Liver (tissue), 9 donors: ENCODE measurements around the gene TSPYL6. TPM values are rescaled to one million over a fixed set of nuclear protein-coding genes. Genes with fewer than 3 reads are reported as not detected.

Source experiments
- DNase-seq: peaks from one replicate; pipeline ENCODE4 v3.0.0-alpha.2; 2017; ENCODE audit warnings: low spot score
- H3K27ac ChIP-seq, 2 donors: one replicate each; pipeline ENCODE4 v1.7.0; 2013; ENCODE audit warnings: inconsistent platforms in 2 of 2, low read length in 2 of 2, control low read depth in 1 of 2, low read depth in 1 of 2, mild to moderate bottlenecking in 1 of 2
- H3K27me3 ChIP-seq, 4 donors: one replicate each; pipeline versions ENCODE4 v1.6.1 to v1.7.0; 2013; ENCODE audit warnings: low read length in 3 of 4, inconsistent platforms in 1 of 4, mild to moderate bottlenecking in 1 of 4, moderate library complexity in 1 of 4; ENCODE audit not compliant: control insufficient read depth in 4 of 4, insufficient read depth in 4 of 4
- H3K36me3 ChIP-seq, 4 donors: one replicate each; pipeline versions ENCODE4 v1.6.1 to v1.7.0; 2013; ENCODE audit warnings: low read length in 3 of 4, mild to moderate bottlenecking in 3 of 4, low read depth in 1 of 4, moderate library complexity in 1 of 4; ENCODE audit not compliant: control insufficient read depth in 4 of 4, insufficient read depth in 3 of 4
- H3K4me1 ChIP-seq, 4 donors: one replicate each; pipeline versions ENCODE4 v1.6.1 to v1.7.0; 2013; ENCODE audit warnings: low read length in 3 of 4, mild to moderate bottlenecking in 3 of 4, moderate library complexity in 1 of 4; ENCODE audit not compliant: control insufficient read depth in 4 of 4, insufficient read depth in 4 of 4
- H3K4me3 ChIP-seq, 3 donors: one replicate each; pipeline versions ENCODE4 v1.6.1 to v1.7.0; 2013; ENCODE audit warnings: low read length in 3 of 3, control low read depth in 1 of 3, low read depth in 1 of 3, mild to moderate bottlenecking in 1 of 3
- H3K9ac ChIP-seq, 2 donors: one replicate each; pipeline ENCODE4 v1.7.0; 2013; ENCODE audit warnings: low read length in 2 of 2, mild to moderate bottlenecking in 2 of 2, moderate library complexity in 2 of 2, control low read depth in 1 of 2, low read depth in 1 of 2
- H3K9me3 ChIP-seq, 4 donors: one replicate each; pipeline versions ENCODE4 v1.6.1 to v1.7.0; 2013; ENCODE audit warnings: low read length in 3 of 4; ENCODE audit not compliant: control insufficient read depth in 4 of 4
- EGR1 ChIP-seq, 2 donors: IDR thresholded peaks; 2 replicates each; pipeline ENCODE4 v1.6.1; 2016 to 2018; ENCODE audit warnings: antibody characterized with exemption in 2 of 2, low read depth in 2 of 2
- FOXA1 ChIP-seq: IDR thresholded peaks from 2 replicates; pipeline ENCODE4 v1.6.1; 2016; ENCODE audit warnings: antibody characterized with exemption
- GABPA ChIP-seq, 2 donors: IDR thresholded peaks in 1 of 2; conservative IDR thresholded peaks in 1 of 2; 2 replicates each; pipeline ENCODE4 v1.6.1; 2016; ENCODE audit warnings: antibody characterized with exemption in 2 of 2, mild to moderate bottlenecking in 1 of 2, moderate library complexity in 1 of 2
- HNF4A ChIP-seq, 2 donors: conservative IDR thresholded peaks; 2 replicates each; pipeline ENCODE4 v1.6.1; 2016; ENCODE audit warnings: antibody characterized with exemption in 2 of 2, mild to moderate bottlenecking in 2 of 2
- JUND ChIP-seq, 2 donors: IDR thresholded peaks; 2 replicates each; pipeline ENCODE4 v1.6.1; 2016; ENCODE audit warnings: antibody characterized with exemption in 2 of 2
- NR2F2 ChIP-seq: IDR thresholded peaks from 2 replicates; pipeline ENCODE4 v1.6.1; 2016; ENCODE audit warnings: antibody characterized with exemption
- RAD21 ChIP-seq, 2 donors: IDR thresholded peaks; 2 replicates each; pipeline ENCODE4 v1.6.1; 2016; ENCODE audit warnings: antibody characterized with exemption in 2 of 2, mild to moderate bottlenecking in 2 of 2
- RXRA ChIP-seq, 2 donors: IDR thresholded peaks; 2 replicates each; pipeline ENCODE4 v1.6.1; 2017 to 2018; ENCODE audit warnings: antibody characterized with exemption in 2 of 2, mild to moderate bottlenecking in 1 of 2
- SP1 ChIP-seq: IDR thresholded peaks from 2 replicates; pipeline ENCODE4 v1.6.1; 2018; ENCODE audit warnings: antibody characterized with exemption, mild to moderate bottlenecking
- WGBS: extraction: QIAGEN DNeasy Blood & Tissue Kit; methylation state at CpG from one replicate; pipeline ENCODE4 v1.1.7; 2013; 5-methylcytosine and 5-hydroxymethylcytosine counted together
- polyA plus RNA-seq, 2 donors: library from polyadenylated mRNA; stranded (reverse) in 1 of 2; unstranded in 1 of 2; fragments of 200-250 nt in 1 of 2; fragments of >200 nt in 1 of 2; fragmentation: Nextera tagmentation in 1 of 2; extraction: Ambion mirVana in 1 of 2; gene quantifications; one replicate each; pipeline versions ENCODE4 v1.2.1 to v1.2.3, GENCODE V29; 2013 to 2015
- total RNA-seq, 2 donors: library from RNA; depleted of rRNA; stranded (reverse); fragments of >200 nt; gene quantifications; one replicate each; pipeline ENCODE4 v1.2.3, GENCODE V29; 2014
- TF ChIP-seq, protein P1 (sequence below): IDR thresholded peaks from 2 replicates; pipeline ENCODE4 v1.6.1; 2016; ENCODE audit warnings: antibody characterized with exemption
- TF ChIP-seq, protein P2 (sequence below): fragments of 150-350 bp; IDR thresholded peaks from 2 replicates; pipeline ENCODE4 v1.5.1; 2017; ENCODE audit warnings: improper control_type of control experiment, low read depth, low read length; ENCODE audit not compliant: missing input control
- TF ChIP-seq, protein P3 (sequence below): IDR thresholded peaks from 2 replicates; pipeline ENCODE4 v1.6.1; 2016; ENCODE audit warnings: antibody characterized with exemption
- TF ChIP-seq, protein P4 (sequence below): IDR thresholded peaks from 2 replicates; pipeline ENCODE4 v1.6.1; 2016; ENCODE audit warnings: antibody characterized with exemption
- donor health status: healthy.
- donor health status: healthy.
- donor health status: healthy.
- donor health status: healthy.
- donor health status: healthy.

Gene TSPYL6
- total and polyA plus RNA-seq, 4 donors: under 0.01 to 0.04 TPM; not detected in 2

DNA sequence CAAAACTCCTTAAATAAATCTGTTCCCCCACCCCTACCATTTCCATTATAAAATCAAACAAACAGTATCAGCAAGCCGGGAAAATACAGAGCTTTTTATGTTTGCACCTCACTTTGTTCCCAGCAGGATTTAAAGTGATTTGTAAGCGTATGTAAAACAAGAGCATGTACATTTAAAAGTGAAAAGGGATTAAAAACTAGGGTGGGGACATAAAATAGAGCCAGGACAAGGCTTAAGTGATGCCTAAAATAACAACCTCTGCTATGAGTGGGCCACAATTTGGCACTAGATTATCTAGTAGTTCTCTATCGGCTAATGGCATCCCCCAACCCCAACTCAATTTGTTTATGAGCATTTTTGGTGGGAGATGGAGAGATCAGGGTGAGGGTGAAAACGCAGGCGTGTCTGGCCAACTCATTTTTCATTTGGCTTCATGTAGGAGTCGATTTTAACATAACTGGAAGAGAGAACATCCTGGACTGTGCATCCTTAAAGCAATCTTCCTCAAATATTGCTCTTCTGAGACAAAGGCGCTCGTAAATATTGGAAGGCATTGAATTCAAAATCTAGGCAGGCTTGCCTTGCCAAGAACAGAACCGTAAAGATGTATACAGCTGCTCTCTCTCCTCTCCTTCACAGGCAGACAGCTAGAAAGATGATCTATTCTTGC lies 34.5 kb upstream of the TSPYL6 start:
- H3K4me1 ChIP-seq: no peaks in the 10 kb centered on the region
- 86% methylated on average over 9 of the region's 9 CpGs for WGBS
- DNase-seq: no peak
- no peak overlapping the region for H3K9ac ChIP-seq
- H3K9me3 ChIP-seq: no peaks in the 10 kb centered on the region
- H3K27me3 ChIP-seq: no peaks in the 10 kb centered on the region
- H3K27ac ChIP-seq: no peak overlapping the region
- H3K36me3 ChIP-seq: no peaks in the 10 kb centered on the region
- no peak overlapping the region for H3K4me3 ChIP-seq
- TF ChIP-seq NR2F2 (no peak), RAD21 (IDR thresholded peaks at IDR 0.05) (no peak)
- TF ChIP-seq, protein P1, sequence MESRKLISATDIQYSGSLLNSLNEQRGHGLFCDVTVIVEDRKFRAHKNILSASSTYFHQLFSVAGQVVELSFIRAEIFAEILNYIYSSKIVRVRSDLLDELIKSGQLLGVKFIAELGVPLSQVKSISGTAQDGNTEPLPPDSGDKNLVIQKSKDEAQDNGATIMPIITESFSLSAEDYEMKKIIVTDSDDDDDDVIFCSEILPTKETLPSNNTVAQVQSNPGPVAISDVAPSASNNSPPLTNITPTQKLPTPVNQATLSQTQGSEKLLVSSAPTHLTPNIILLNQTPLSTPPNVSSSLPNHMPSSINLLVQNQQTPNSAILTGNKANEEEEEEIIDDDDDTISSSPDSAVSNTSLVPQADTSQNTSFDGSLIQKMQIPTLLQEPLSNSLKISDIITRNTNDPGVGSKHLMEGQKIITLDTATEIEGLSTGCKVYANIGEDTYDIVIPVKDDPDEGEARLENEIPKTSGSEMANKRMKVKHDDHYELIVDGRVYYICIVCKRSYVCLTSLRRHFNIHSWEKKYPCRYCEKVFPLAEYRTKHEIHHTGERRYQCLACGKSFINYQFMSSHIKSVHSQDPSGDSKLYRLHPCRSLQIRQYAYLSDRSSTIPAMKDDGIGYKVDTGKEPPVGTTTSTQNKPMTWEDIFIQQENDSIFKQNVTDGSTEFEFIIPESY: no peak

DNA sequence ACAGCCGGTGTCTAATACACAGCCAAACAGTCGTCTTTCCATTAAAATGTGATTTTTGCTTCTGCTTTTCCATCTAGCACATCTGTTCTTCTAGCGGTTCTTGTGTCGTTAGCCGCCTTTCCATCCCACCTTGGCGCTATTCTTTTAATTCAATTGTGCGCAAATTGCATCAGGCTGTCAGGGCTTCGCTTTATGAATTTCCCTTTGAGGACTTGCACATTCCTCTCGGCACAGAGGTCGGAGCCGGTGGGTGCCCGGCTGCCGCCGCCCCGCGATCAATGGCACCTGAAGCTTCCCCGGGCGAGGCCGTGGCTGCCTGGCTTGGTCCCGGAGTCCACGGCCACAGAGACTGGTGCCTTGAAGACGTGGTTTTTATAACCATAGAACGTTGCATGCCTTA lies 33.9 kb upstream of the TSPYL6 start:
- no peak for DNase-seq
- Histone ChIP-seq H3K4me3 (no peak overlapping the region), H3K27me3 (no peaks in the 10 kb centered on the region), H3K36me3 (no peaks in the 10 kb centered on the region), H3K9ac (no peak overlapping the region), H3K4me1 (no peaks in the 10 kb centered on the region), H3K27ac (no peak overlapping the region), H3K9me3 (no peaks in the 10 kb centered on the region)
- WGBS: 78% methylated on average over 23 of the region's 23 CpGs
- TF ChIP-seq JUND (IDR thresholded peaks at IDR 0.05) (no peak), RXRA (IDR thresholded peaks at IDR 0.05) (no peak), SP1 (no peak), HNF4A (conservative IDR thresholded peaks at IDR 0.05) (no peak), FOXA1 (no peak)
- TF ChIP-seq, protein P2, sequence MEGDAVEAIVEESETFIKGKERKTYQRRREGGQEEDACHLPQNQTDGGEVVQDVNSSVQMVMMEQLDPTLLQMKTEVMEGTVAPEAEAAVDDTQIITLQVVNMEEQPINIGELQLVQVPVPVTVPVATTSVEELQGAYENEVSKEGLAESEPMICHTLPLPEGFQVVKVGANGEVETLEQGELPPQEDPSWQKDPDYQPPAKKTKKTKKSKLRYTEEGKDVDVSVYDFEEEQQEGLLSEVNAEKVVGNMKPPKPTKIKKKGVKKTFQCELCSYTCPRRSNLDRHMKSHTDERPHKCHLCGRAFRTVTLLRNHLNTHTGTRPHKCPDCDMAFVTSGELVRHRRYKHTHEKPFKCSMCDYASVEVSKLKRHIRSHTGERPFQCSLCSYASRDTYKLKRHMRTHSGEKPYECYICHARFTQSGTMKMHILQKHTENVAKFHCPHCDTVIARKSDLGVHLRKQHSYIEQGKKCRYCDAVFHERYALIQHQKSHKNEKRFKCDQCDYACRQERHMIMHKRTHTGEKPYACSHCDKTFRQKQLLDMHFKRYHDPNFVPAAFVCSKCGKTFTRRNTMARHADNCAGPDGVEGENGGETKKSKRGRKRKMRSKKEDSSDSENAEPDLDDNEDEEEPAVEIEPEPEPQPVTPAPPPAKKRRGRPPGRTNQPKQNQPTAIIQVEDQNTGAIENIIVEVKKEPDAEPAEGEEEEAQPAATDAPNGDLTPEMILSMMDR: no peak

DNA sequence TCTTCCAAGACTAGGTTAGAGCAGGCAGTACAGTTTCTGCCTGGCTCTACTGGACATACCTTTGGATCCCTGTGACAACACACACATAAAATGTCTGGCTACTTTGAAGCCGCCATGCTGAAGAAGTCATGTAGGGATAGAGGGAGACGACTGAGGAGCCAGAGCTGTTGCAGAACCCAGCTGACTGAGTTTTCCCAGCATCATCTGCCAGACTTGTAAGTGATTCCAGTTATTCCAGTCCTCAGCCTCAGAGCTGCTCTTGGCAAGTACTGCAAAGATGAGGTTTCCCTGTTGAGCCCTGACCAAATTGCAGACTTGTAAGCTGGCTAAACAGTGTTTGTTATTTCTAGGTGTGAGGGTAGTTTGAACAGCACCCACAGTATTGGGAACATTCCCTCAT lies 31.5 kb upstream of the TSPYL6 start:
- Histone ChIP-seq H3K4me1 (no peaks in the 10 kb centered on the region), H3K9ac (no peak overlapping the region), H3K4me3 (no peak overlapping the region), H3K27ac (no peak overlapping the region), H3K9me3 (no peaks in the 10 kb centered on the region), H3K27me3 (no peaks in the 10 kb centered on the region), H3K36me3 (no peaks in the 10 kb centered on the region)
- TF ChIP-seq, protein P3, sequence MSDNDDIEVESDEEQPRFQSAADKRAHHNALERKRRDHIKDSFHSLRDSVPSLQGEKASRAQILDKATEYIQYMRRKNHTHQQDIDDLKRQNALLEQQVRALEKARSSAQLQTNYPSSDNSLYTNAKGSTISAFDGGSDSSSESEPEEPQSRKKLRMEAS: no peak
- TF ChIP-seq EGR1 (IDR thresholded peaks at IDR 0.05; ENCODE audit: low read depth in 2 of 2) (no peak), FOXA1 (no peak), HNF4A (conservative IDR thresholded peaks at IDR 0.05) (no peak), GABPA (IDR thresholded peaks at IDR 0.05 in 1 of 2, conservative IDR thresholded peaks at IDR 0.05 in 1 of 2) (no peak)
- TF ChIP-seq, protein P4, sequence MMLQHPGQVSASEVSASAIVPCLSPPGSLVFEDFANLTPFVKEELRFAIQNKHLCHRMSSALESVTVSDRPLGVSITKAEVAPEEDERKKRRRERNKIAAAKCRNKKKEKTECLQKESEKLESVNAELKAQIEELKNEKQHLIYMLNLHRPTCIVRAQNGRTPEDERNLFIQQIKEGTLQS: no peak
- 92% methylated on average over 2 of the region's 2 CpGs for WGBS
- DNase-seq: no peak
